ENCODE results near the gene RNF114.

The RNF114 gene

DNA sequence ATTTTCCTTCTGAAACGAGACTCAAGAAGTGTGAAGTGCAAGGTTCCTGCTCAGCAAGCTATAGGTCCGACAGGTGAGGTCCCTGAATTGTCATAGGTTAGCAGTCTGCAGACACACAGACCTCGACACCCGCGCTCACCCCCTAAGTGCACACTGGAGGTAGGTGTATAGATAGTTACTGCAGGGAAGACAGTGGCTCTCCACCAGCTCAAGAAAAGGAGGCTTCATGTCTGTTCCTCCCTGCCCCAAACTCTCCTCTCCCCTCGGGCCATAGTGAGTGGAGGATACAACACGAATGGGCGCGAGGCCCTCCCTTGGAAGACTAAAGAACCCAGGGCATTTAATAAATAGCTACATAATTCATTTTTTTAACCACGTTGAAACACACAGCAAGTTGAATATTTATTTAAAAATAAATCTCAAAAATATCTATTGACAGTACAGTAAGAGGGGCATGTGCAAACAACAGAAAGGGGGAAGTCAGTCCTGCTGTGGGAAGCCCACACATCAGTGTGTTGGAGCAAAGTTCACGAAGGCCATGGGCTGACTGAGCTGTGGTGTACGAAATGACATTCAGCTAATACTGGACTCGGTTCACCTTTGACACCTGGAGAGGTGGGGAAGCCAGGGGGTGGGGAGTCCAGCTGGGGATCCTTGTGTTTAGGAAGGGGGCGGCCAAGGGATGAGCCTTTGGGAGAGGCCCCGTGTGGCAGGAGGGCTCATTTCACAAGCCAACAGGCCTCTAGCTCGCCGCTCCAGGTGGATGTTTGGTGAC is 31.6 kb upstream of the RNF114 start:
- DNase-seq (ENCODE audit: low read depth) = no peak

- no peak for DNase-seq (ENCODE audit: low read depth)
Observed at GRCh38 chr20:49905415-49906091, 30.6 kb upstream of the RNF114 start.

DNA sequence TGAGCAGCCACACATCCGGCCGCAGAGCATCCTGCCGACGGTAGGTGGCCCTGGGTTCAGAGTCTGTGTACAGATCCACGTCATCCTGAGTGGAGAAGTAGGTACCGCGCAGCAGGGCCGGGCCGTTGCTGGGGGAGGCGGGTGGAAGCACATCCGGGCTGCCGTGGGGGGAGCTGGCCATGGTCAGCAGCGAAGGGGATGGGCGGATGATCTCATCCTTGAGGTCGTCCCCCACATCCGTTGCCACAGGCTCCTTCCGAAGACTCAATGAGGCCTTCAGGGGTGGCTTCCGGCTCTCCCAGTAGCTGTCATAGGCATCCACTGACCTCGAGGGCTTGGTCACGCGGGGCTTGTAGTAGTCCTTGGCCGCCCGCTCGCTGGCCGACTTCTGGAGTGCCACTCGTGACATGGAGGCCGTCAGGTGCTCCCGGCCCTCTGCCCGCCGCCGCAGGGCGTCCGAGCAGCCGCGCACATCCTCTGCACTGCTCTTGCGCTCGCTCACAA is 30.0 kb upstream of the RNF114 start:
- DNase-seq (ENCODE audit: low read depth) = no peak

DNA sequence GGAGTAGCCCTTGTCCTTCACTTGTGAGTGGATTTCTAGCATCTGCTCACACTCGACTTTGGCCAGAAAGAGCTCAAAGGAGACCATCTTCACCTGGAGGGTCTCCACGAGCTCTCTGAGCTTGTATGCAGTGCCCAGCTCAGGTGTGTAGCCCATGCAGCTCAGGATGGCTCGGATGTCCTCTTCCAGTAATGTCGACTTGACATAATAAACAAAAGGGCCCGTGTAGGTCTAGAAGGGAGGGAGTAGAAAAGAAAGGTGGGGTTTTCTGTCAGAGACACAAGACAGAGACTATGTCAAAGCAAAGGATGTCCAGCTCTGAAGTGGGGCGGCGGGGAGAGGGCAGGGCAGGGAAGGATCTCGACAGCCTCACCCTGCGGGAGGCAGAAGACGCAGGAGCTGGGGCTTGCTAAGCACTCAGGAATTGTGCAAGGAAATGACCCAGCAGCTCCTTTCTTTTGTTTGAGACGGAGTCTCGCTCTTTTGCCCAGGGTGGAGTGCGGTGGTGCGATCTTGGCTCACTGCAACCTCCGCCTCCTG is 29.5 kb upstream of the RNF114 start:
- DNase-seq (ENCODE audit: low read depth) = no peak

DNA sequence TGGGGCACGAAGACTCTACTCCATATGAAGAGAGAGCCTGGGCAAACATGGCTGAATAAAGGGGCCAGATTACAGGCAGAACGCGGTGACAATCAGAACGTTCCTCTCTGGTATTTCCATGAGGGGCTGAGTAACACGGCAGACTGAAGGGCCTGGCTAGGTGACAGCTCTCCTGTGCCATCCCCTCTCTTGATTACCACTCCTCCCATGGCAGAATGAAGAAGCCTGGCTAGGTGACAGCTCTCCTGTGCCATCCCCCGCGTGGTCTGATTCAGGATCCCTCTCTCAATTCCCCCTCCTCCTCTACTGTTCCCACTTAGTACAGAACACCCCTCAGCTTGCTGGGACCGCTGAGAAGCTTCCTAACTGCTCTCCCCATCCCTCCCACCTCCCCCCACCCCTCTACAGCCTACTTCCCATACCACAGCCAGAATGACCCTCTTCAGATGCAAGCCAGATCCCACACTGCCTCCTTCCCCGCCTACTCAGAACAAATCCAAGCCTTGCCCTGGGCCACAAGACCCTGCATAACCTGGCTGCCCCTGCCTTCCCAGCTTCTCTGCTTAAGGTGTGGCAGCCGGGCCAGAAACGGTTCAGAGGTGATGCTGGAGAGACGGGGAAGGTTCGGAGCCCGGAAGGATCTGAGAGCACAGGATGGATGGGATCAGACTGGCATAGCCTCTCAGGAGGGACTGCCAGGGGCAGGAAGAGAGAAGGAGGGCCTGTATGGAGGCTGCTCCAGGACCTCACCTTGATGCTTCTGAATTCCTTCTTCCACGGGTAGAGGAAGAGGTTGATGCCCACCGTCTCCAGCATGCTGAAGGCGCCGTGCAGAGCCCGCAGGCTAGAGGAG is 28.6 kb upstream of the RNF114 start:
- no peak for DNase-seq (ENCODE audit: low read depth)

- DNase-seq (ENCODE audit: low read depth) = no peak
Observed at GRCh38 chr20:49908258-49908565, 28.0 kb upstream of the RNF114 start.

DNA sequence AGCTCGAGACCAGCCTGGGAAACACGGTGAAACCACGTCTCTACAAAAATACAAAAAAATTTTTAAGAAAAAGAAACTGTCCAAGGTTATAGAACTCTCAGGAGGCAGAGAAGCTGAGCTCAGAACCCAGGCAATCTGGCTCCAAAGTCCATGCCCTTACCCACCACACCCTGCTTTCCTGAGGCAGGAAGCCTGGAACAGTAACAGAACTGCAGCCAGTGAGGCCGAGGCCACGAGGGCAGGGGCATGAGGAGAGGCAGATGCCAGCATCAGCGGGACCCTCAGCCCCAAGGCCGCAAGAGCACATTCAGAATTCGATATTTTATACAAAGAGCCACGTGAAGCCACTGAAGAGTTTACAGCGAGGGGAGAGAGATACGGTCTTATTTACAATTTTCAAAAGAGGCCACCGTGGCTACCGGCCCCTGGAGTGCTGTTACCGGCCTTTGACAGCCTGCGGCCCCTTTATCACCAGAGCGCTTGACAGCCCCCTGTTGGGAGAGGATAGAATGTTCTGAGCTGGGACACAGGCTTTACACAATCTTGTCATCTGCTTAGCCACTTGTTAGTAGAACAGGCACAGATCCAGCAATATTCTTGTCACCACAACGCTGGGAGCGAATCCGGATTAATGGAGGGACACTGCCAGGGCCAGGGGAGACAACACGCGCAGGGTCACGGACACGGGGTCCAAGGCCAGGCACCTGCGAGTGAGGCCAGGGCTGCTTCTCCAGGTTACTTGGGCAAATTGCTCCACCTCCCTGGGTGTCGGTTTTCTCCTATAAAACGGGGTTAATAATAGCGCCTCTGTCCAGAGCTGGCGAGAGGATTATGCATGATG is 26.5 kb upstream of the RNF114 start:
- DNase-seq (ENCODE audit: low read depth) = no peak

GRCh38 chr20:49910340-49910706 is 25.9 kb upstream of the RNF114 start:
- no peak for DNase-seq (ENCODE audit: low read depth)

- DNase-seq (ENCODE audit: low read depth) = no peak
Observed at GRCh38 chr20:49913399-49914047, 22.7 kb upstream of the RNF114 start.

GRCh38 chr20:49914310-49915117 is 21.7 kb upstream of the RNF114 start:
- no peak for DNase-seq (ENCODE audit: low read depth)

DNA sequence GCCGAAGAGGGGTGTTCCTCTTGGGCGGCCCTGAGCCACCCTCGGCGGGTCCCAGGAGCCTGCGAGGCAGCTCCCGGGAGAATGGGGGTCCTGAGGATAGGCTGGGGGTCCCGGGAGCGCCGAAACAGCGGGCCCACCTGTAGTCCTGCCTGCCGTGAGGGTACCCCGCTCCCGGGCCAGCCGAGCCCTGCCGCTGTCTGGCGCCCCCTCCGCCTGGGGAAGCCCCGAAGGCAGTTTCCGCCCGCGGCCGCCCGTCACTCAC is 21.1 kb upstream of the RNF114 start:
- no peak for DNase-seq (ENCODE audit: low read depth)

- DNase-seq (ENCODE audit: low read depth) = peak; percentile 89
Observed at GRCh38 chr20:49915380-49916145, 20.6 kb upstream of the RNF114 start, which contains the start of gene SPATA2. Gene SPATA2, minus strand, starts transcription at chr20:49915529. Its CDS starts 7,039 bp downstream, at chr20:49908490.

DNA sequence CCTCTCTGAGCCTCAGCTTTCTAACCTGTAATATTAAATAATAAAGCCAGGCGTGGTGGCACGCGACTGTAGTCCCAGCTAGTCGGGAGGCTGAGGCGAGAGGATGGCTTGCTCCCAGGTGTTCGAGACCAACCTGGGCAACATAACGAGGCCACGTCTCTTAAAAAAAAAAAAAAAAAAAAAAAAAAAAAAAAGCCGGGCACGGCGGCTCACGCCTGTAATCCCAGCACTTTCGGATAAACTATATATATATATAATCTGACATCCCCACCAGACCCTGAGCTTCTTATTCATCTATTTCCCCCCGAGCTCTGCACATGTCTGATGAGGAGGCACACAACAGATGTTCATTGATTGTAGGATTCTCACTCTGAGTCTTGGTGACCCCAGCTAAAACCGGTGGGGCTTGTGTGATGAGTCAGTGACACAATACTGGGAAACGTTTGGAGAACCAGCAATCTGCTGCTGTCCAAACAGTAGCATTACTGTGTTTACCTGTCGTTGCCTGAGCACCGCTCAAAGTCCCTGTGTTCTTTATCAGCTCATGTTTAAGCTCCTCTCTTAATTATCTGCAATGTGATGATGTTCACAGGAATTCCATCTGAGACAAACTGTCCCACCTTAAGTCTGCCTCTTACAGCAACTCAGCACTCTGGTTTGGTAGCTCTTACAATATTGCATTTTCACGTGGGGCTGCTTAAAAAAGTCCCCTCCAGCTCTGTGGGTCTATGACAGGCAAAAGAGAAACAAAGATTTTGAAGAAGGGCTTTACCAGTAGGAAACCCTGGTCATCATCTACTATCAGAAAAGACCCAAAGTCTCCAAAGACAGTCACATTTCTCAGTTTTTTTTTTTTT is 19.8 kb upstream of the RNF114 start:
- DNase-seq (ENCODE audit: low read depth) = no peak

DNA sequence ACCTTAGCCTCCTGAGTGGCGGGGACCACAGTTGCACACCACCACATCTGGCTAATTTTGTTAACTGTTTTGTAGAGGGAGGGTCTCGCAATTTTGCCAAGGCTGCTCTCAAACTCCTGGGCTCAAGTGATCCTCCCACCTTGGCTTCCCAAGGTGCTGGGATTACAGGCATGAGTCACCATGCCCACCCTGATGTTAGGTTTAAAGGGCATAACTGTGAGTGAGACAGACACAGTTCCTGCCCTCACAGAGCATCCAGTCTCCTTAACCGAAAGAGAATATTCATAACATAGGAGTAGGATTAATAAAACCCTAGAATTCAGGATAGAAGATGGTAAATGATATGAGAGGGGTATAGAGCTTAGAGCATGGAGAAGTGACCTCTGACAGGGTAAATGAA is 17.8 kb upstream of the RNF114 start:
- no peak for DNase-seq (ENCODE audit: low read depth)

DNA sequence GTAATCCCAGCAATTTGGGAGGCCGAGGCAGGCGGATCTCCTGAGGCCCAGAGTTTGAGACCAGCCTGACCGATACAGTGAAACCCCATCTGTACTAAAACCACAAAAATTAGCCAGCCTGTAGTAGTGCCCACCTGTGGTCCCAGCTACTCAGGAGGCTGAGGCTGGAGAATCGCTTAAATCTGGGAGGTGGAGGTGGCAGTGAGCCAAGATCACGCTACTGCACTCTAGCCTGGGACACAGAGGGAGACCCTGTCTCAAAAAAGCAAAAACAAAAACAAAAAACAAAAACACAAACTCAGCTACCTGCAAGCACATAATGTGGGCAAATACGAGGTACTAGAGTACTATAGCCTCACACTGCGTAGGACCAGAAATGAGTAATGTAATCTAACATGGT is 17.2 kb upstream of the RNF114 start:
- DNase-seq (ENCODE audit: low read depth) = no peak

- DNase-seq (ENCODE audit: low read depth) = no peak
Observed at GRCh38 chr20:49919461-49919860, 16.7 kb upstream of the RNF114 start.

- DNase-seq (ENCODE audit: low read depth) = no peak
Observed at GRCh38 chr20:49924247-49924646, 11.9 kb upstream of the RNF114 start.

- no peak for DNase-seq (ENCODE audit: low read depth)
Observed at GRCh38 chr20:49925901-49926454, 10.2 kb upstream of the RNF114 start.

Data from stimulated activated CD8-positive, alpha-beta memory T cell treated with anti-CD3 and anti-CD28 coated beads, Interleukin-4, amount 100 ng/mL, for 24 hours (primary cell).